GM03348 (cell line): ENCODE results near the gene NMT1.

Experiments
- DNase-seq: peaks from one replicate; pipeline ENCODE4 v3.0.0; 2012; ENCODE audit warnings: low spot score

Gene NMT1

GRCh38 chr17:45081047-45081703, 20.1 kb downstream of the NMT1 start:
- no peak for DNase-seq

- no peak for DNase-seq
These were observed 25.3 kb downstream of the NMT1 start for GRCh38 chr17:45086391-45086790.

DNA sequence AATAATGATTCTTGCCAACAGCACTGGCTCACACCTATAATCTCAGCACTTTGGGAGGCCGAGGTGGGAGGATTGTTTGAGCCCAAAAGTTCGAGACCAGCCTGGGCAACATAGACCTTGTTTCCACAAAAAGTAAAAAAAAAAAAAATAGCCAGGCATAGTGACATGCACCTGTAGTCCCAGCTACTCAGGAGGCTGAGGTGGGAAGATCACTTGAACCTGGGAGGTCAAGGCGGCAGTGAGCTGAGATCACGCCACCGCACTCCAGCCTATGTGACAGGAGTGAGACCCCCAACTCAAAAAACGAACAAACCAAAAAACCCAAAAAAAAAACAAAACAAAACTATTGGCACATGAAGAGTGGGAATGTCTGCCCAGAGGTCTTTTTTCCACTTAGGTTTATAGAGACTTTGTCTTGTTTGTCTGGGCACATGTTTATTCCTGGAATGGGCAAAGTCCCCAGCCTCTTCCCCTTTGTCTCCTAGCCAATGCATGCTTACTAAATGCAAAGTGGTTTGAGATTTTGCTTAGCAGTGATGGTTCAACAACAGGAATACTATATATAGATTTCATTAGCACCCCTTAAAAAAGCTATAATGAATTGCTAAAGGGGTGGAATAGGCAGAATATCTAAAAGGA, 25.9 kb downstream of the NMT1 start:
- DNase-seq = no peak

DNA sequence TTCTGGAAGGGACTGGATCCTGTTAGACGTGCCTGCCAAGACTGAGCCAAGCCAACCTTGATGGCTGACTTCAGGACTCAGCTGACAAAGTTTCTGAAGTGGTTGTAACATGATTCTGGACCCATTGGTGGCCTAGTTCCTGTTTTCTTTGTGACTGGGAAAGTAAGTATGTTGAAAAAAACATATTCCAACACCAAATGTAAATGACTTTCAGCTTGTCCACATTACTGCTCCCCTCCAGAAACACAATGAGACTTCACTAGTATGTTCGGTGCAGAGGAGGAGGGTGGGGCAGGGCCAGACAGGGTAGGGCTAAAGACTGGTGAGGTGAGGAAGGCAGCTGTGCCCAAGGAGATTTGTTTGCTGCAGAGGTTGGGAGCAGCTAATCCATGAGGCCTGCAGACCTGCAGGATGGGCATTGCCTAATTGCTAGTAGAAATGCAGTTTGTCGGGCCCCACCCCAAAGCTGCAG, 26.4 kb downstream of the NMT1 start:
- DNase-seq = no peak

- no peak for DNase-seq
These were observed 26.9 kb downstream of the NMT1 start for GRCh38 chr17:45087978-45088377.

- no peak for DNase-seq
These were observed 27.6 kb downstream of the NMT1 start for GRCh38 chr17:45088741-45089140.

GRCh38 chr17:45090711-45091110, 29.6 kb downstream of the NMT1 start:
- peak; percentile 5 for DNase-seq

GRCh38 chr17:45091778-45092425, 30.8 kb downstream of the NMT1 start:
- peak; percentile 20 for DNase-seq

DNA sequence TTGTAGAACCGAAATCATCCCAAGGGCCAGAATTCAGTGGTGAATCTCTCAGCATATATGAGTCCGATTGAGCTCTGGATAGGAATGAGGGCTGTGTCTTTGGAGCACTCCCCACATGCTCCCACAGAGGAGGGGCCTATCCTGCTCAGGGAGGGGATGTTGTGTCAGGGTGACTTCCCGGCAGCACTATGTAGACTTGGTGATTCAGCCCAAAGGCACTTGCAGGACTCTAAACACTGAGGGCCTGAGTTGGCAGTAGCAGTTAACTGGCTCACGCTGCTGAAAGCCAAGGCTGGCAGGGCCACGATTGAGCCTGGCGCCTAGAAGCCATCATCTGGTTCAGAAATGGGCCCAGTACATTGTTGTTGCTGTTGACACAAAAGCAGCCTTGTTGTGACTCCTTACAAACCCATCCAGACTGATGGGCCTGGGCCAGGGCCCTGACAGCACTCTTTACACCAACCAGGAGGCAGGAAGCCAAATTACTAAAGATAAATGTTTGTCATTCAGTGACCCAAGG, 31.9 kb downstream of the NMT1 start:
- peak; percentile 97 for DNase-seq

GRCh38 chr17:45093444-45094110, 32.5 kb downstream of the NMT1 start:
- no peak for DNase-seq

DNA sequence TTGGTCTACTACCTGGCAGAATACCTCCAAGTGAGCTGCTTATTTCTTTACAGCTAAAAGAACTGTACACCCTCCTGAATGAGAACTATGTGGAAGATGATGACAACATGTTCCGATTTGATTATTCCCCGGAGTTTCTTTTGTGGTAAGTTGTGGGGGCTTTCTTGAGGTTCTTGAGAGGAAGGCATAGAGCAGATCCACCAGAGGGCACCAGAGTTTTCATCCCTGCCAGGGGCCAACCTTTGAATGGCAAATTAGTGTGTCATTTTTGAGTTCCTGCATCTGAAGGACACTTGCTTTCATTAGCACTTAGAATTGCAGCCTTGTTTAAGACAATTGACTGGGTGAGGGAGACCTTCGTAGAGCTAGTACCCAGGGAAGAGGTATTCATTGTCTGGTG, 35.0 kb downstream of the NMT1 start:
- no peak for DNase-seq

GRCh38 chr17:45096926-45097325, 35.8 kb downstream of the NMT1 start:
- no peak for DNase-seq

DNA sequence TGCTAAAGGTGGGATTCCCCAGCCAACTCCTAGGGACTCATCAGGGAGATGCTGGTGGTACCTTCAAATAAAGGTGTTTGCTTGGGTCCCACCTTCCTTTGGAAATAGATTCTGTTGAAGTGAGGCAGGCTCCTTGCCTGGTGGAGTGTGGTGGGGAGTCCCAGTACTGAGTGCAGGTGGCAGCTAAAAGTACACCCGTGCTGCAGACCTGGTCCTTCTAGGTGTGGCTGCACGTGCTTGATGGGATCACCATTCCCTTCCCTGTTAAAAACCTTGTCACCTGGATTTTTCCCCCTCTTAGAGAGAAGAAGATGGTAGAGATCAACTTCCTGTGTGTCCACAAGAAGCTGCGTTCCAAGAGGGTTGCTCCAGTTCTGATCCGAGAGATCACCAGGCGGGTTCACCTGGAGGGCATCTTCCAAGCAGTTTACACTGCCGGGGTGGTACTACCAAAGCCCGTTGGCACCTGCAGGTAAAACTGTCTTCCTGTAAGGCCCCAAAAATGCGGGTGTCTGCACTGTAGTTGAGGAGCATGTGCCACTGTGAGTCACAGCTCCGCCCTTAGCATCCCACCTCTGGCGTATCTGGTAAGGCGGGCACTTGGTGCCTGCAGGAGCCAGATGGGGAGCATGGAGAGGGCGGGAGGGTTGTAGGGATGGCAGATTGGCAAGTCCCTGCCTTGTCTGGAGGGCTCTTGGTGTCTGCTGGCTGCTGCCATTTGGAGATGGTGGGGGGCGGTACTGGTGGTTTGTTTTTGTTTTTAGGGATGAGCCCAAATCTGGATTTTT, 37.2 kb downstream of the NMT1 start:
- no peak for DNase-seq

DNA sequence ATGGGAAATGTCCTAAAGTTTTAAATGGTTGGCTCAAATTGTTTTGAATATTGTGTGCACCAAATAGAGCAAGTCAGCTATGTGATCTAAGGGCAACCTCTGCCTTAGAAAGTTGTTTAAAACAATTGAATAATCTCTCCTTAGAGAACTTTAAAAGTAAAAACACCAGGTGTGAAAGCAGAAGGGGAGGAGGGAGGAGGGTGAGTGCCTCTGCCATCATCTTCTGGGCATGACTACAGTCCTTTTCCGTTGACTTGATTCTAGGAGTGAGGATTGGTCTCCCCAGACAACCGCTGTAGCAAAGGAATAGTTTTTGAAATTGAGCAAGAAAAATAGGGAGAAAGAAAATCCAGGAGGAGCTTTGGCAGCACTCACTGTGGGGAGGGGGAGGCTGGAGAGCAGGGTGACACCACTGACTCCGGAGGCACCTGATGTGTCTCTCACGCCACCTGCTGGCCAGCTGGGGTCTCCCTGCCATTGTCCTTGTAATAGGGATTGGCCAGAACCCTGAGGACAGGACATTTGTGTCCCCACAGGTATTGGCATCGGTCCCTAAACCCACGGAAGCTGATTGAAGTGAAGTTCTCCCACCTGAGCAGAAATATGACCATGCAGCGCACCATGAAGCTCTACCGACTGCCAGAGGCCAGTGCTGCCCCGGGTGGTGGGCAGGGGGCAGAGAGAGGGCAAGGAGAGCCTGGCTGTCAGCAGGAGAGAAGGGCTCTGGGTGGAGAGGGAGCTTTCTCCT, 37.9 kb downstream of the NMT1 start:
- peak; percentile 89 for DNase-seq

DNA sequence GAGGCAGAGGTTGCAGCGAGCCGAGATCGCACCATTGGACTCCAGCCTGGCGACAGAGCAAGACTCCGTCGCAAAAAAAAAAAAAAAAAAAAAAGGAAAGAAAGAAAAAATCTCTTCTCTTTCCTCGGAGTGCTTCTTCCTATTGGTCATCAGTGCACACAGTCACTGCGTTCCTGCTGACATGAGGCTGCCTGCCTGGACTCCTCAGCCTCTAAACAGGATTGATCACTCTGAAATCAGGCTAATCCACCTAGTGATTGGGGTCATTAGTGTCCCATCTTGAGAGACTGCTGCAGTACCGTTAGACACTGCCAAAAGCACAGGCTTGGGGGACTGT, 40.4 kb downstream of the NMT1 start:
- no peak for DNase-seq

DNA sequence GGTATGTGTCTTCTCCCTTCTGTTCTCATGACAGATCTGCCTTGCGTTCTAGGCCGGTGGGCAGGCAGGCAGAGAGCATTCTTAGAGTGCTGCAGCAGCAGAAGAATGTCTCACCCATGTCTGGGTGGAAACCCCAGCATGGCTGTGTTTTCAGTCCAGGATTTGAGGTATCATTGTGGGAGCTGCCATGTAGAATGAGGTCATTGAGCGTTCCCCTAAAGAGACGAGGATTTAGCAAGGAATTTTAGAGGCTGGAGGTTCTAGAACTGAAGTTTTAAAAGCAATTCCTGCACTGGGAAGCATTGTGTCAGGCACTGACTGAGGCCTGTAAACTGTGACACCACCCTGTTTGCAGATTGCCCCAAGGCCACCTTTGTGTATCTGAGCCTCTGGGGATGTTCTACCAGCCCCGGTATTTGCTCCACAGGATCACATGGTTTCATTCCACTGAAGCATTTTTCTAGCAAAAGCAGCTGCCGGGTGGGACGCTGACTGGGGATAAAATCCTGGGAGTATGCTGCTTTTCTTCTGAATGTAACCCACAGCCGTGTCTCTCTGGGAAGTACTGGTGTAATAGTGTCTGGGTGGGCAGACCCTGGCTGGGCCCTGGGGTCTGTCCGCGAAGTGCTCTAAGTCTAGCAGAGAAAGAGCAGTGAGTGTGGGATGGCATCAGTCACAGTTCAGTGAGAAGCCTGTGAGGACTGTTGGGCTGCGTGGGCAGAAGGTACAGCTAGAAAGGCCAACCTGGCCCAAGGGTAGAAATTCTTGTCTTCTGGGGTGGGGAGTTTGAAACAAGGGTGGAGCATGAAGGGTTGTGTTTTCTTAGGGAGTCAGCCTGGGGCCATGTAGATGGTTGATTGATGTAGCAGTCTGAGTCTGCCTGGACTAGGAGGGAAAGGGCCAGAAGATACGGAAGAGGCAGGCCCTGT, 41.0 kb downstream of the NMT1 start:
- DNase-seq = no peak

DNA sequence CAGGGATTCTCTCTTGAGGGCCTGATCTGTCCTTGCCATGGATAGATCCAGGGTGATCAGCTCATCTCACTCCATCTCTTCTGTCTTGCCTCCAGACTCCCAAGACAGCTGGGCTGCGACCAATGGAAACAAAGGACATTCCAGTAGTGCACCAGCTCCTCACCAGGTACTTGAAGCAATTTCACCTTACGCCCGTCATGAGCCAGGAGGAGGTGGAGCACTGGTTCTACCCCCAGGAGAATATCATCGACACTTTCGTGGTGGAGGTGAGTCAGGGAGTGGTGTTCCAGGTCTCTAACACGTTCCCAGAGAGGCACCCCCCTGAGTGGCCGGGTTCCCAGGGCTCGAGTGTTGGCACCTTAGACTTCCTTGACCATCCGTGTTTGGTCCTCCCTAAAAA, 41.7 kb downstream of the NMT1 start:
- DNase-seq = no peak

DNA sequence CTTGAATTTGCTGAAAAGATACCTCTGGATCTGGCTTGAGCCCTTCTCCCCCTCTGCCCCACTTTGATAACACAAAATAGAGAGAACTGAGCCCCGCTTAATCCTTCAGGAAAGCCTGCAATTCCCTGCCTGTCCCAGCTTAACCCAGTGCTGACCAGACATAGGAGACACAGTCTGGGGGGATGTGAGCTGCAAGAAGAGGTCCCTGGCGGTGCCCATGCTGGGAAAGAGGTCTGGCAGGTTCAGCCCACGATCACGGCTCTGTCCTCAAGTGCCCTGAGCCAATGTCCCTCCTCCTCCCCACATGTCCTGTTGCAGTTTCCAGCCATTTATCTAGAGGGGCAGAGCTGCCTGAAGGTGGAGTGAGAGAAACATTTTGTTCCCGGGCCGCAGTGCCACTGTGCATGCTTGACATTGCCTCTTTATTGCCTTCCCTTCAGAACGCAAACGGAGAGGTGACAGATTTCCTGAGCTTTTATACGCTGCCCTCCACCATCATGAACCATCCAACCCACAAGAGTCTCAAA, 42.2 kb downstream of the NMT1 start:
- DNase-seq = no peak

DNA sequence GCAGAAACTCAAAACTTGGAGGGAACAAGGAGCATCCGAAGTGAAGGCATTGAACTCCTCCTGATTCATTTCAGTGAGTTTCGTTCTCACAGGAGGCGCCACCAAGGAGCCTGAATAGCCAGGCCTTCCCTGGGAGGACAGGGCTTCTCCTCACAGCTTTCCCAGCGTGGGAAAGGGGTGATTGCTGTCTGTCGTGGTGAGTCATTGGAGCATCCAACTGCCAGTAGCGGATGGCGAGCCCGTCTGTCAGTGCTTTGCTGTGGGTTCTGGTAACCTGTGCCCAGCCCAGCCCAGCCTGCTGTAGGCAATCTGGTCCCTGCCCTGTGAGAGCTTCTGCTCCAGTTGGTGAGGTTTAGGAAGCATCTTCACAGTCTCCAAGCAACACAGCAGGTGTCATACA, 42.9 kb downstream of the NMT1 start:
- DNase-seq = no peak

DNA sequence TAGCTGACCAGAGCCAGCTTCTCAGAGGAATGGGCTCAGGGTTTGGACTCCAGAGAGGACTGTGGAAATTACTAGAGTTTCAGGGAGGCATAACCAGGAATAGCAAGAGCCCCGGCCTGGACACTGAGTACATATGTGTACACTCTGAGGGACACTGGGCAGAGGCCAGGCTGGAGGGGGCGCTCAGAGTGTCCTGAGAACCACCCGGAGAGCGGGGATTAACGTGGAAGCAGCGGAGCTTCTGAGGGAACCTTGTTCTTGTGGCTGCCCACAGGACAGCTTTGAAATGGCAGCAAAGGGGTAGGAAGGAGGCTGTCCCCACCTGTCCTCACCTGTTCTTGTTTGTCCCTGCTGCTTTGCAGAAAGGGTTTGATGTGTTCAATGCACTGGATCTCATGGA, 43.4 kb downstream of the NMT1 start:
- DNase-seq = no peak
